GM23248 (cell line): ENCODE data around the gene MYH9. TPM values are rescaled to one million over a fixed set of nuclear protein-coding genes. Genes with fewer than 3 reads are reported as not detected.

Experiments
- DNase-seq: peaks from one replicate; pipeline ENCODE4 v3.0.0-alpha.2; 2015
- H2AFZ ChIP-seq: fragments of 200-600 bp; sonication (generic); 2 replicates; pipeline ENCODE4 v1.6.1; 2016; ENCODE audit warnings: antibody characterized with exemption
- H3F3A ChIP-seq: fragments of 200-600 bp; sonication (generic); 2 replicates; pipeline ENCODE4 v1.6.1; 2016; ENCODE audit warnings: mild to moderate bottlenecking, antibody characterized with exemption, mixed run types; ENCODE audit not compliant: insufficient read depth
- H3K27ac ChIP-seq: fragments of 200-600 bp; sonication (generic); 2 replicates; pipeline ENCODE4 v1.5.1; 2016; ENCODE audit warnings: mild to moderate bottlenecking
- H3K27me3 ChIP-seq: fragments of 200-600 bp; sonication (generic); replicated peaks from 2 replicates; pipeline ENCODE4 v1.6.1; 2016; ENCODE audit warnings: mild to moderate bottlenecking; ENCODE audit not compliant: insufficient read depth
- H3K36me3 ChIP-seq: fragments of 200-600 bp; sonication (generic); 2 replicates; pipeline ENCODE4 v1.6.1; 2016; ENCODE audit warnings: low read depth, mild to moderate bottlenecking
- H3K4me1 ChIP-seq: fragments of 200-600 bp; sonication (generic); 2 replicates; pipeline ENCODE4 v1.6.1; 2016; ENCODE audit warnings: mild to moderate bottlenecking; ENCODE audit not compliant: insufficient read depth
- H3K4me2 ChIP-seq: fragments of 200-600 bp; sonication (generic); one replicate; pipeline ENCODE4 v1.6.1; 2016; ENCODE audit warnings: mild to moderate bottlenecking; ENCODE audit not compliant: unreplicated experiment
- H3K4me3 ChIP-seq: fragments of 200-600 bp; sonication (generic); 2 replicates; pipeline ENCODE4 v1.5.1; 2016; ENCODE audit warnings: mild to moderate bottlenecking
- H3K79me2 ChIP-seq: fragments of 200-600 bp; sonication (generic); 2 replicates; pipeline ENCODE4 v1.6.1; 2016; ENCODE audit warnings: mild to moderate bottlenecking; ENCODE audit not compliant: insufficient read depth
- H3K9ac ChIP-seq: fragments of 200-600 bp; sonication (generic); 2 replicates; pipeline ENCODE4 v1.6.1; 2016; ENCODE audit warnings: mild to moderate bottlenecking
- H3K9me2 ChIP-seq: fragments of 200-600 bp; sonication (generic); 2 replicates; pipeline ENCODE4 v1.6.1; 2016; ENCODE audit warnings: mixed run types, mild to moderate bottlenecking, moderate library complexity; ENCODE audit not compliant: insufficient read depth
- H3K9me3 ChIP-seq: fragments of 200-600 bp; sonication (generic); one replicate; pipeline ENCODE4 v1.6.1; 2017; ENCODE audit warnings: low read depth
- H4K20me1 ChIP-seq: fragments of 200-600 bp; sonication (generic); 2 replicates; pipeline ENCODE4 v1.6.0; 2016; ENCODE audit not compliant: insufficient read depth
- EZH2 ChIP-seq: fragments of 200-600 bp; sonication (generic); IDR thresholded peaks from 2 replicates; pipeline ENCODE4 v1.6.1; 2018; ENCODE audit warnings: antibody characterized with exemption, mild to moderate bottlenecking; ENCODE audit not compliant: insufficient read depth, poor library complexity, severe bottlenecking
- EZH2phosphoT487 ChIP-seq: fragments of 200-600 bp; sonication (generic); IDR thresholded peaks from 2 replicates; pipeline ENCODE4 v1.6.1; 2018; ENCODE audit warnings: antibody characterized with exemption, moderate library complexity, mild to moderate bottlenecking, low read depth; ENCODE audit not compliant: insufficient read depth
- WGBS, 2 experiments: methylation state at CpG; one replicate each; pipeline ENCODE4 v1.1.6; 2015 to 2017; ENCODE audit warnings: low lambda C conversion rate in 2 of 2, low coverage in 1 of 2; ENCODE audit errors: missing lambda C conversion rate in 2 of 2; 5-methylcytosine and 5-hydroxymethylcytosine counted together
- in situ Hi-C: fragments of 300-500 bp; cut with MboI; formaldehyde crosslinking; loops from 2 replicates; pipeline ENCODE4 v1.15.0; 2020
- polyA plus RNA-seq: library from polyadenylated mRNA; unstranded; fragments of >200 nt; fragmentation: Nextera tagmentation; extraction: Ambion mirVana; gene quantifications from 2 replicates; pipeline ENCODE4 v1.2.1, GENCODE V29; 2016
- total RNA-seq: library from RNA; depleted of rRNA; stranded (reverse); fragments of >200 nt; shearing (Covaris generic); gene quantifications from 2 replicates; pipeline ENCODE4 v1.2.3, GENCODE V29; 2014

Gene MYH9
- total and polyA plus RNA-seq, 2 experiments from 2014 or later: 287 to 420 TPM

DNA sequence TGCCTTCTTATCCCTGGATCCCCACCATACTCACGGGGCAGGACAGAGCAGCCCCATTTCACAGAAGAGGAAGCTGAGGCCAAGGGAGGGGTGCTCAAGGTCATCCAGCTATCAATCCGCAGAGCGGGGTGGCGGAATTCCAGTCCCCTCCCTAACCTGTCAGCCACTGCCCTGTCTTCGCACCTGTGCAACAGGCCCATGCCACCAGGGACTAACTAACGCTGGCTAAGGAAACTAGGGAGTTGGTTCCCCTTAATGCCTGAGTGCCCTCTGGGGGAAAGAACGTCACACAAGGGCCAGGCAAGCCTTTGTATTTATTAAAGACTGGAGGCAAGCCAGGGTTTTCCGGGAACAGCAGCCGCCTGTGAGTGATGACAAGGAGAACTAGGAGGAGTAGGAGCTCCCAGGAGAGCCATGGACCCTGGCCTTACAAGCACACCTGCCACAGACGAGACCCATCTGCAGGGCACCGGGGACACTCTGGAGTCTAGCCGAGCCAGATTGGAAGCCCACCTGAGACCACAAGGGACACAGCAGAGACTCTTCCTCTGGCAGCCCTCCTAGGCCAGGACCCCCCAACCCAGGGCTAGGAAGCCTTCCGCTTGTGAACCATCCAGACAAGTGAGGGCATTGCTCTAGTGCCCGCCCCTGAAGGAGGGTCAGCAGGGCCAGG lies 64.4 kb downstream of the MYH9 start:
- peak; percentile 82 for DNase-seq
- peaks cover 100% of the 10 kb centered on the region for H3K79me2 ChIP-seq
- H3F3A ChIP-seq: peaks cover 64% of the 10 kb centered on the region
- no peaks in the 10 kb centered on the region for H3K27me3 ChIP-seq
- H3K36me3 ChIP-seq: peaks cover 56% of the 10 kb centered on the region
- in situ Hi-C loops: no loop called here
- no peaks in the 10 kb centered on the region for H3K9me2 ChIP-seq
- H3K4me2 ChIP-seq: peak overlapping the region; percentile 39
- peak overlapping the region; percentile 76 for H3K9ac ChIP-seq
- TF ChIP-seq EZH2 (no peak), EZH2phosphoT487 (no peak)
- no peaks in the 10 kb centered on the region for H4K20me1 ChIP-seq
- peak overlapping the region; percentile 90 for H3K27ac ChIP-seq
- H3K4me3 ChIP-seq: no peak overlapping the region
- no peak overlapping the region for H2AFZ ChIP-seq
- H3K9me3 ChIP-seq: no peaks in the 10 kb centered on the region
- 63 to 65% methylated on average over 14 of the region's 14 CpGs for WGBS, 2 experiments
- H3K4me1 ChIP-seq: peaks cover 33% of the 10 kb centered on the region

DNA sequence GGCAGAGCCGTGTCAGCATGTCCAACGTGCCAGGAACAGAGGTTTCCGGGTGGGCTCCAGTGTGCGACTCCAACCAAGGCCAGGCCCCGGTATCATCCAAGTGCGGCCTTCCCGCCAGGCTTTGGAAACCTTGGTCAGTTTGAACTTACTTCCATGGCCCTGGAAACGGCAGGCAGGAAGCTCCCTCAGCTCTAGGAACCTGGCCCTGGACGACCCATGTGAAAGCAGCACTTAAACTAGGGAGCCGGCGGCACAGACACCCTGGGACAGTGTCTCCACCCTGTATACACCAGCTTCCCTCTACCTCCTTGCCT lies 65.2 kb downstream of the MYH9 start:
- TF ChIP-seq EZH2phosphoT487 (no peak), EZH2 (no peak)
- in situ Hi-C loops: no loop called here
- Histone ChIP-seq H3K4me1 (peaks cover 30% of the 10 kb centered on the region), H3K9ac (peak overlapping the region; percentile 76; the same call in 1 of the 2 replicates), H3K27ac (peak overlapping the region; percentile 90), H3K4me2 (no peak overlapping the region), H3K79me2 (peaks cover 100% of the 10 kb centered on the region), H3F3A (peaks cover 63% of the 10 kb centered on the region), H3K27me3 (no peaks in the 10 kb centered on the region), H2AFZ (no peak overlapping the region), H3K9me3 (no peaks in the 10 kb centered on the region), H3K4me3 (no peak overlapping the region), H3K9me2 (no peaks in the 10 kb centered on the region), H4K20me1 (no peaks in the 10 kb centered on the region), H3K36me3 (peaks cover 57% of the 10 kb centered on the region)
- DNase-seq: no peak
- WGBS, 2 experiments: 79 to 85% methylated on average over 9 to 11 of the region's 11 CpGs

DNA sequence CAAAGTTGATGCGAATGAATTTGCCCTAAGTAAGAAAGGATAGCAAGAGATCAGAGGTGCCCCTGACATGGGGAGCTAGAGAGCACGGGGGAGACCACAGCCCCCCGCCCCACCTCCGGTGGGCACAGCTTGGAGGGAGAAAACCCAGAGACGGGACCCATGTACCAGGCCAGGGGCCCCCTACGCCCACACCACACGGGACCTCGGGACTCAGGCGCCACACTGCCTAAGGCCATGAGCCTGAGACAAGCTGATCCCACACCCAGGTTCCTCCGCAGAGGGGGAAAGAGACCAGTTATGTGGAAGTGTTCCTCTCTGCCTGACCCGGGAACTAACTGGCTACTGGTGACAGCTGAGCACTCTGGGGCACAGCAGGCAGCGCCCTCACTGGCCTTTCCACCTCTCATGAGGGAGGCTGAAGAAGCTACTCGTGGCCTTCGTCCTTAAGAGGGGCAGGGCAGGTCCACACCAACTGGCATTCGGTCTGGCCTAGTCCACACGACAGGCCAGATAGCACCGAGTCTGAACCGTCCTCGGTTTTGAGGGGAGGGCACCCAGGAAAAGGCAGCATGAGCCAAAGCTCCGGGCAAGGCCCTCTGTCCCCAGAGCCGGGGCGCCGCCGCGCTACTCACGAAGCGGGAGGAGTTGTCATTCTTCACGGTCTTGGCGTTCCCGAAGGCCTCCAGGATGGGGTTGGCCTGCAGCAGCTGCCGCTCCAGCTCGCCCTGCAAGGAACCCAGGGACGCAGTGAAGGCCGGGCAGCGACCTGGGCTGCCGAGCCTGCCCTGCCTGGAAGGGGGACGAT lies 65.8 kb downstream of the MYH9 start:
- no peak for DNase-seq
- H3K4me2 ChIP-seq: no peak overlapping the region
- no peak overlapping the region for H3K9ac ChIP-seq
- TF ChIP-seq EZH2phosphoT487 (no peak), EZH2 (no peak)
- H3K36me3 ChIP-seq: peaks cover 63% of the 10 kb centered on the region
- peak overlapping the region; percentile 6; the same call in 1 of the 2 replicates for H3K27ac ChIP-seq
- in situ Hi-C loops: no loop called here
- no peaks in the 10 kb centered on the region for H3K9me3 ChIP-seq
- no peak overlapping the region for H3K4me3 ChIP-seq
- H4K20me1 ChIP-seq: no peaks in the 10 kb centered on the region
- H3K4me1 ChIP-seq: peaks cover 30% of the 10 kb centered on the region
- no peaks in the 10 kb centered on the region for H3K27me3 ChIP-seq
- 96% methylated on average over 32 to 37 of the region's 37 CpGs for WGBS, 2 experiments
- H3K79me2 ChIP-seq: peaks cover 100% of the 10 kb centered on the region
- peaks cover 64% of the 10 kb centered on the region for H3F3A ChIP-seq
- no peaks in the 10 kb centered on the region for H3K9me2 ChIP-seq
- no peak overlapping the region for H2AFZ ChIP-seq

DNA sequence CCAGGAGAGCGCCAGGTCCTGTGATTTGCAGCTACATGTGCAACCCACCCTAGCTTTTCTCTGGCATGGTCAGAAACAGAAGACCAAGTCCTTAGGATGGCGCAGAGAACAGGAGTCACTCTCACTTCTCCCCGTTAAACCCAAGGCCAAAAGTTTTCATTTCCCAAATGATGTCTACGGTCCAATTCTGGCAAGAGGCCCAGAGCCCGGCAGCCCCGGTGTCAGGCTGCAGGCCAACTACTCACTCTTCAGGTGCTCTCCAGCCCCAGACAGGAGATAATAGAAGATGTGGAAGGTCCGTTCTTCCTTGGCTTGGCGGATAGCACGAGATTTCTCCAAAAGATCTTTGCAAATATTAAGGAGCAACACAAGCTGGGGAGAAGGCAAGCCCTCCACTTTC lies 67.2 kb downstream of the MYH9 start:
- TF ChIP-seq EZH2 (no peak), EZH2phosphoT487 (no peak)
- H3K9ac ChIP-seq: no peak overlapping the region
- peaks cover 56% of the 10 kb centered on the region for H3F3A ChIP-seq
- no peak overlapping the region for H3K4me3 ChIP-seq
- H3K27ac ChIP-seq: no peak overlapping the region
- 90 to 93% methylated on average over 9 of the region's 9 CpGs for WGBS, 2 experiments
- in situ Hi-C loops: no loop called here
- peaks cover 28% of the 10 kb centered on the region for H3K4me1 ChIP-seq
- H3K4me2 ChIP-seq: no peak overlapping the region
- peaks cover 60% of the 10 kb centered on the region for H3K36me3 ChIP-seq
- H4K20me1 ChIP-seq: no peaks in the 10 kb centered on the region
- H3K9me2 ChIP-seq: no peaks in the 10 kb centered on the region
- no peaks in the 10 kb centered on the region for H3K9me3 ChIP-seq
- H3K27me3 ChIP-seq: no peaks in the 10 kb centered on the region
- no peak for DNase-seq
- peaks cover 97% of the 10 kb centered on the region for H3K79me2 ChIP-seq
- H2AFZ ChIP-seq: no peak overlapping the region
